HEK293T (cell line): ENCODE measurements around the gene JAZF1.

ENCODE experiments used
- CTBP1 ChIP-seq: fragments of 450-650 bp; IDR thresholded peaks from 2 replicates; pipeline ENCODE4 v1.6.1; 2016; ENCODE audit warnings: borderline replicate concordance
- FOXK2 ChIP-seq: fragments of 450-650 bp; IDR thresholded peaks from 2 replicates; pipeline ENCODE4 v1.6.1; 2016; ENCODE audit warnings: mild to moderate bottlenecking
- HDGF ChIP-seq: fragments of 450-650 bp; IDR thresholded peaks from 2 replicates; pipeline ENCODE4 v1.6.1; 2017; ENCODE audit warnings: antibody characterized with exemption, borderline replicate concordance
- LEF1 ChIP-seq: fragments of 450-650 bp; IDR thresholded peaks from 2 replicates; pipeline ENCODE4 v1.6.1; 2017; ENCODE audit warnings: mild to moderate bottlenecking, borderline replicate concordance
- NFRKB ChIP-seq: fragments of 450-650 bp; IDR thresholded peaks from 2 replicates; pipeline ENCODE4 v1.6.1; 2016; ENCODE audit warnings: mild to moderate bottlenecking, moderate library complexity
- PKNOX1 ChIP-seq: fragments of 450-650 bp; IDR thresholded peaks from 2 replicates; pipeline ENCODE4 v1.6.1; 2016
- SP1 ChIP-seq: fragments of 450-650 bp; IDR thresholded peaks from 2 replicates; pipeline ENCODE4 v1.6.1; 2017
- SUZ12 ChIP-seq: fragments of 450-650 bp; IDR thresholded peaks from 2 replicates; pipeline ENCODE4 v1.6.1; 2016; ENCODE audit warnings: mild to moderate bottlenecking
- TARDBP ChIP-seq: fragments of 450-650 bp; IDR thresholded peaks from 2 replicates; pipeline ENCODE4 v1.6.1; 2016

GRCh38 chr7:28083164-28083997 is 97.2 kb downstream of the JAZF1 start:
- TF ChIP-seq SUZ12 (no peak), NFRKB (no peak), SP1 (no peak), HDGF (no peak), PKNOX1 (no peak), FOXK2 (no peak), TARDBP (no peak), CTBP1 (no peak), LEF1 (no peak)
